Activated CD4-positive, alpha-beta T cell treated with anti-CD3 and anti-CD28 coated beads for 4 hours (primary cell): ENCODE results near the gene HECTD4.
"Not testable (repeated sequence)": the region's sequence is repeated elsewhere in the genome, so short reads cannot be mapped to it uniquely, and the experiment has no call there.

Experiments
- DNase-seq, 2 donors: peaks; one replicate each; pipeline ENCODE4 v3.0.0-alpha.2; 2020

Gene HECTD4

DNA sequence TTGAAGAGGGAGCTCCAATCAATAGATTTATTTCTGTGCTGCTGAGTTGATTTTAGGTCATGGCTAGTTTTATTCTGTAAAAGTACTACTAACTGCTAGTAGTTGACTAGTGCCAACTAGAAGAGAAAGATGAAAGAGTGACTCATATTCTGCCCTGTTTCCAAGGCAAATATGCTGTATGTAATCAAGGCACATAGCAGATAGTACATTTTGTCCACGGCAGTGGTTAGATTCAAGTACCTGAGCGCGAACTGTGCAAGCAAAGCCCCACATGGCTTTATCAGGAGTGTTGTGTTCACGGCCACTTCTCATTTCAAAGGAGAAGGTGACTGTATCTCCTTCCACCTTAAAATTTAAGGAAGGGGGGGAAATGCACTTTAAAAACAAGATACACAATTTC lies 130.0 kb downstream of the HECTD4 start:
- no peak for DNase-seq

DNA sequence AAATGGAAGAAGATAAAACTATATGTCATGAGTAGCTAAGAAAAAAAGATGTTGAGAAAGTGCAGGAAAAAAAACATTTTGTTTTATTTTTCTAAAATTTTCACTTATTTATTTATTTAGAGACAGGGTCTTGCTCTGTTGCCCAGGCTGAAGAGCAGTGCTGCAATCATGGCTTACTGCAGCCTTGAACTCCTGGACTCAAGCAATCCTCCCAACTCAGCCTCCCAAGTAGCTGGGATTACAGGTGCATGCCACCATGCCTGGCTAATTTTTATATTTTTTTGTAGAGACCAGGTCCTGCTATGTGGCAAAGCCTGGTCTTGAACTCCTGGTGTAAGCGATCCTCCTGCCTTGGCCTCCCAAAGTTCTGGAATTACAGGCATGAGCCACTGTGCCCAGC lies 137.3 kb downstream of the HECTD4 start:
- not testable (repeated sequence) for DNase-seq

DNA sequence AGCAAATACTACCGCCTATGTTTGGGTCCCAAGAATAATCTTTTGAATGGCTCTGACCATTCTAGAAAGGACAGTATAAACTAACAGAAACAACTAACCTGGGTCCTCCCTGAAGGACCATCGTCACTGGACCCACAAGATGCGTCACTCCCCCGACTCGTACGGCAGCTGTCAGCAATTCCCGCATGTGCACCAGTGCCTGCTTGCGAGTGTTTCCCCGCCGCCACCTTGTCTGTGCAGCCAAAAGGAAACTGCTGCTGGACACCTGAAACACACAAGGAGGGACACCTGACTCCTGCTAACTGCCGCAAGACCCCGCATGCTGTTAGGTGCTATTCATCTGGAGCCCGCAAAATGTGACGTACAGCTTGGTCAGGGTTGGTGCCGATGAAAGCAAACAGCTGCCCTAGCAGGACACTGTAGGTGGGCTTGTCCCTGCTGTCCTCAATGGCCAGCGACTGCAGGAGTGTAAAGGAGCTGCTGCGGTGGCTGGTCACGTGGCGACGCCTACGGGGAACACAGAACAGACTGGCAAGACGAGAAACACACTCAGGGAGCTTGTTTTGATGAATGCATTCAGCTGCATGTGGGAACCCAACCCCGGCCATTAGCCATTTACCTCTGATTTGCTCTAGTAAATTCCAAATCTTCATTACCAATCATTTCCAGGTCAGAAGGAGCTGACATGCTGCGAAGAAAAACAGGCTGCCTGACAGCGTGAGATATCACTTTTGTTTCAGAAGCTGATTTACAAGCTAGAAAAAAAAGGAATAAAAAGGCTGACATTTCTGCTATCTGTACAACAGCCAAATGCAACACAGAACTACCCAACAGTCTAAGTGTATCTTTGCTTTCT lies 138.7 kb downstream of the HECTD4 start:
- DNase-seq = no peak

DNA sequence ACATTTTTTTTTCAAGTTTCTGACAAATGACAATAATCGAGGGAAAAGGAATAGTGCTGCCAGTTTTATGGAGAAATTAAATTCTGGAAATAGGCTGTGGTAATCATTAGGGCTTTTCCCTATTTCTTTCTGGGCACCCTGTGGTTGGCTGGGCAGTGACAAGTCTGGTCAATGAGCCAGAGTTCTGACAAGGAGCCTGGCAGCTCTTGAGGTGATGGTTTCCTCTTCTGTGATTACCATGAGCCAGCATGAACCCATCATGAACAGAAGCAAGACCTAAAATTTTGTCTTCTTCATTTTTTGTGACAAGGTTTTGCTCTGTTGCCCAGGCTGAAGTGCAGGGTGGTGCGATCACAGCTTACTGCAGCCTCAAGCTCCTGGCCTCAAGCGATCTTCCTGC lies 141.1 kb downstream of the HECTD4 start:
- no peak for DNase-seq

DNA sequence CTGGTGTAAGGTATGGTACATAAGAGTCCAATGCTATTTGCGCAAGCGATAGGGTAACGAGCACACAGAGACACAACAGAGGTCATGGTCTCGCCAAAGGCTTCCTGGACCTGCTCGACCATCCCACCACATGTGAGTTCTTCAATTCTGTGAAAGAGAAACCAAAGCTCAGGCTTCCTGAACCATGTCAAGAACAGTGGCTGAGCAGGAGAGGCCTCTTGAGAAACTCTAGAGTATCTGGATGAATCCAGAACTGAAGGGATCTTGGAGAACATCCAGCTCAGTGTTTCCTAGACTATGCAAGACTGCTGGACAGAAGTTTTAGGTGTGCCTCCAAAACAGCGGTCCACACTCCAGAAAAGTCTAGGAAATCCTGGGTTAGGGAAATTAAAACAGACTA lies 142.3 kb downstream of the HECTD4 start:
- no peak for DNase-seq

DNA sequence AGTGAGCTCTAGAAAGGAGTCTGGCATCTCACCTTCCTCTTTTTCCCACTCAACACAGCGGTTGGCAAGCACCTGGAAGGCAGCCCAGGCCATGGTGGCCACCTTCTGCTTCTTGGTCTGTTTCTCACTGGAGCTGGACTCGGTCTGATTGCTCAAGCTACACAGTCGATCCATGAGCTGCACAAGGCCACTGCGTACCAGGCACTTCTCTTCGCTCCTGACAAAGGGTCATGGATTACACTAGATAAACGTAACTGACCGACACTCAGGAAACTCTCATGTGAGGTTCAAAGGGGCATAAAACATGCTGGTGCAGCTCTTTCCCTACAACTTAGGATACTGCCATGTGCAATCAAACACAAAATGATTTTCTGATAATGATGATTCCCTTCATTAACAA lies 143.2 kb downstream of the HECTD4 start:
- DNase-seq = no peak

DNA sequence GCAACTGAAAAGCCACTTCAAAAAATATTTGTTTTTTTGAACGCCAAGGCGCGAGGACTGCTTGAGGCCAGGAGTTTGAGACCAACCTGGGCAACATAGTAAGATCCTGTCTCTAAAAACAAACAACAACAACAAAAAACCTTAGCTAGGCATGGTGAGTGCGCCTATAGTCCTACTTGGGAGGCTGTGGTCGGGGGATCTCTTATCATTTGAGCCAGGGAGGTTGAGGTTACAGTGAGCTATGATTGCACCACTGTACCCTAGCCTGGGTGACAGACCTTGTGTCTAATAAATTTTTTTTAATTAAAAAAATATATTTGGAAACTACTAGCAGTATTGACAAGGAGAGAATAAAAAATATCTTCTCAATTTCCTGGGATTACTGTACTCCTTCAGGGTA lies 143.8 kb downstream of the HECTD4 start:
- DNase-seq = no peak

DNA sequence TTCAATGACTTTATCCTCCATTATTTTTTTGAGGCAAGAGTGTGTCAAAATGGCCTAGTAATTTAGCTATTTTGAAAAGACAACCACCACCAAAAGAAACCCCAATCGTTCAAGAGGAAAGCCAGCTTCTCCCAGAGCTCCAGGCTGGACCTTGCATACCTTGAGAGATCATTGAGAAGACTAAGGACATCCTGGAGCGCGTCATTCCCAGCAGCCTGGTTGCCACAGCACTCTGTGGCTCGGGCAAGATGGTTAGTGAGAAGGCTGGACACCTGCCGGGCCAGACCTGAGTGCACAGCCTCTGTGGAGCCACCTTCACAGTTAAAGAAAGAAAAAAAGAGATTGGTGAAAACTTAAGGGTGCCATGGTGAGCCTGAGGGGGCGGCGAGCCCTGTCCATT lies 145.4 kb downstream of the HECTD4 start:
- DNase-seq = no peak

DNA sequence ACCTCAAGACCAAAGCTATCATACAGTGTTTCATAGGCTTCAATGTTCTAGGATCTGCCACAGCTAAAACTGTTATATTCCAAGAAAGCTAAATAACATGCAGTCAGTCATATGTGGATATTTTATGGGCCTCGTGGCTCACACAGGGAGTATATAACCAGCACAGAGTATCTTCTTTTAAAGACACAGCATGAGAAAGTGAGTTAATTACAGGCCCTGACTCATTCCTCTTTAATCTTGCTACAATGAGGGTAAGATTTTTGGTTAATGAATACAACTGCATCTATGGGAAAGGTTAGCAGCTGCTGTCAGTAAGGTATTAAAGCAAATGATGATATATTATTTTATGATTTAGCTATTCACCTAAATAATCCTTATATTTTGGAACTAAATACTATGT lies 145.8 kb downstream of the HECTD4 start:
- no peak for DNase-seq

DNA sequence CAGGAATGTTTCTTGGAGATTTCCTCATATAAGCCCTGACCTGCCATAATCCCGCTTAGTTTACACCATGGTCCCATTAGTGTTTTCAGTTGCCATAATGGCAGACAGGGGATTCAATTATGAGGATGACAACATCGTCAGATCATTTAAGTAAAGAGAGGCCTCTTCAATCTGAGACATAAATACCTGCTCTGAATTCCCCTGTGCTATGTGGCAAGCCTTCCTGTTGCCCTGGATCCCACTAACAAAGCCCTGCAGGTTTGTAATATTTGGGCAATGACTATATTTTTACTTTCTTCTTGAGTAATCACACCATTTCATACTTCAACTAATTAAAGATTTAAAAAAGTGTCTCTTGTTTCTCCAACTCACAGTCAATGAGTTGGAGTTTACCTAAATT lies 147.9 kb downstream of the HECTD4 start:
- DNase-seq = no peak

DNA sequence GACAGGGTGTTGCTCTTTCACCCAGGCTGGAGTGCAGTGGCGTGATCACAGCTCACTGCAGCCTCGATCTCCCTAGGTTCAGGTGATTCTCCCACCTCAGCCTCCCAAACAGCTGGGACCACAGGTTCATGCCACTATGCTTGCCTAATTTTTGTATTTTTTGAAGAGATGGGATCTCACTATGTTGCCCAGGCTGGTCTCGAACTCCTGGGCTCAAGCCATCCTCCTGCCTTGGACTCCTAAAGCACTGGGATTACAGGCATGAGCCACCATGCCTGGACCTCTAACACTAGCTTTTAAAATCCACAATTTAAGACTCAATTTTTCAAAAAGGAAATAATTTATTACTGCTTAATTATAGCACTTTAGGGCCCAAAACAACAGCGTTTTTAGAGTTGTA lies 149.0 kb downstream of the HECTD4 start:
- no peak for DNase-seq

DNA sequence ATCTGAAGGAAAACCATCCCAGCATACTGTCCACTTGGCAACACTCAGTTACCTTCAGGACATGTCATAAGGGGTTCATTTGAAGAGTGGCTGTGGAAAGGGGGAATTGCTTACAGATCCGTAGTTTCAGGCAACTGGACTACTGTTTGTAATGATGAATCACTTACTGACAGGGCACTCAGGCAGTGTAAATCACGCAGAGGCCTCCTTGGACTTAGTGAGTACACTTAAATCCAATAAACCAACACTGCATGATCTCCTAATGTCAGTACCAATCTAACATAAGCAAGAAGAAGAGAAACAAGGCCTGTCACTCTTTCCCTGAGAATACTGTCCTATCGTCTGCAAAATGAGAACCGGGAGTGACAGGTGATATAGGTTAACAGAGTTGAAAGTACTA lies 152.1 kb downstream of the HECTD4 start:
- no peak for DNase-seq

DNA sequence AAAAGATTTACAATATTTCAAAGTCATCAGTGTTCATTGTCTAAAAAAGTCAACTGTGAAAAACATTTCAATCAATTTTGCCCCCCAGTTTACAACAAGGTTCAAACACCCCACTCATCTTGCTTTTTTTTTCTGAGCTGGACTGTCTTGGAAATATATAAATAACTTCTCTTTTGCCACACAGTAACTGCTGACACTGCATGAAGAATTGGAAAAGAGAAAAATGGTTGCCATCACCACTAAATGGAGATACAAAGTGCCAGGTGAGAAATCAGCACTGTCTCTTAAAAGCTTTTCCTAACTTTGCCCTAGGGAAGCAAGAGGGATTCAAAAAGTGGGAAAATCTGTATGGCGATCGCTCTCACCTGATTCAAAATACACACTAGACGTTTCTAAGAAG lies 155.5 kb downstream of the HECTD4 start:
- no peak for DNase-seq

DNA sequence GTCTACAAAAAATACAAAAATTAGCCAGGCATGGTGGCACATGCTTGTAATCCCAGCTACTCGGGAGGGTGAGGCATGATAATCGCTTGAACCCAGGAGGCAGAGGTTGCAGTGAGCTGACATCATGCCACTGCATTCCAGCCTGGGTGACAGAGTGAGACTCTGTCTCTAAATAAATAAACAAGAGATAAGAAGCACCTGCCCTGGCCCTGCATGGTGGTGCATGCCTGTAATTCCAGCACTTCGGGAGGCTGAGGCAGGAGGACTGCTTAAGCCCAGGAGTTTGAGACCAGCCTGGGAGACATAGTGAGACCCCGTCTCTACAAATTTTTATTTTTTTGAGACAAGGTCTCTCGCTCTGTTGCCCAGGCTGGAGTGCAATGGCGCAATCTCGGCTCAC lies 161.6 kb downstream of the HECTD4 start:
- DNase-seq = not testable (repeated sequence)

DNA sequence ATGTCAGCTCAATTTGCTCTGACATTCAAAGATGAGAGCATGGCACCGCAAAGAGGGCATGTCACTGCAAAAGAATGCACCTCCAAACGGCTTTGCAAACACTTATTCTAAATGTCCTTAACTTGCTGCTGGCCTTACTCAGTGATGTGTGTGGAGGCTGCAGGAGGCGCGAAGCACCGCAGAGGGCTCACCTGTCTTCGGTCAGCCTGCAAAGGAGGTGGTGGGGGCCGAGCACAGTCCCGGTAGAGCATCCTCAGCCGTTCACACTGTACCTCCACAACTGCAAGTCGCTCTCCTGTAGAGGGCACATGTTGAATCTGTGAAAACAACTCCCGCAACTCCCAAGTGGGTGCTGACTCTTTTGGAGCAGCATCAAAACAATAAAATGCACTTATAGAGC lies 163.0 kb downstream of the HECTD4 start:
- no peak for DNase-seq

DNA sequence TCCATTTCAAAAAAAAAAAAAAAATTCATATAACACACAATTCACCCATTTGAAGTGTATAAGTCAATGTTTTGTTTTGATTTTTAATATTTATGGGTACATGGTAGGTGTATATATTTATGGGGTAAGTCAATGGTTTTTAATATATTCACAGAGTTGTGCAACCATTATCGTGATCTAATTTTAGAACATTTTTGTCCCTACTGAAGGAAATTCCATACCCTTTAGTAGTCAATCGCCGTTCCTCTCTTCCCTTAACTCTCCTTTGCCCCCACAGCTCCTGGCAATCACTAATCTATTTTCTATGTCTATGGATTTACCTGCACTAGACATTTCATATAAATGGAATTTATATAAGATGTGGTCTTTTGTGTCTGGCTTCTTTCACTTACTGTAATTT lies 164.1 kb downstream of the HECTD4 start:
- DNase-seq = no peak

DNA sequence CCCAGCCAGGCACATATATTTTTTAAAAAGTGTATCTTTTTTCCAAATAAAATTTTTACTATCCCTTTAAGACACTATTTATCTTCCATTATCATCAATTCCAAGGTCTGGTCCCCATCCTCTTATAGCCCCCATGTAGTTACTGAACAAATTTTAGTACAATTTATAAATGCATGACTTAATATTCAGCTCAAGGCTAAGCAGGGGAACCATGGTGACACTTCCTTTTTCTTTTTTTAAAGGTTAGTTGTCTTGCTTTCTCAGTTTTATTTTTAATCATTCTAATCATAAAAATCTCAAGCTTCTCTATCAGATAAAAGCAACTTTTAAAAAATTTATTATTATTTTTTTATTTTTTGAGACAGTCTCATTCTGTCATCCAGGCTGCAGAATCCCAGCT lies 164.6 kb downstream of the HECTD4 start:
- DNase-seq = no peak

DNA sequence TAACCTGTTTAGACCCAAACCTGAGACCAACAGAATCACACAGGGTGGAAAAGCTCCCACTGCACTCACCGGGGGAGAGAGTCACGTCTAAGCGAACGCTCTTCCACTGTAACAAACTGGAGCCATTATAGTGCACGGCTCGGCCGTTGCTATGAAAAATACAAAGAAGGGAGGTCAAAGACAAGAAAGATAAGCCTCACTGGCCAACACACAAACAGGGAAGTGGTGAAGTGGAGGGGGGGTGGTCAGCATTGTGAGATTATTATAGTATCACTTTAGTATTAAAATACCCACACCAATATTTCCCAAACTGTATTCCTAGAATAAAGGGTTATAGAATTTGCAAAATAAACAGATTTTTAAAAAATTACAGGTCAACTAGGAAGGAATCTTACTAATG lies 166.0 kb downstream of the HECTD4 start:
- no peak for DNase-seq

DNA sequence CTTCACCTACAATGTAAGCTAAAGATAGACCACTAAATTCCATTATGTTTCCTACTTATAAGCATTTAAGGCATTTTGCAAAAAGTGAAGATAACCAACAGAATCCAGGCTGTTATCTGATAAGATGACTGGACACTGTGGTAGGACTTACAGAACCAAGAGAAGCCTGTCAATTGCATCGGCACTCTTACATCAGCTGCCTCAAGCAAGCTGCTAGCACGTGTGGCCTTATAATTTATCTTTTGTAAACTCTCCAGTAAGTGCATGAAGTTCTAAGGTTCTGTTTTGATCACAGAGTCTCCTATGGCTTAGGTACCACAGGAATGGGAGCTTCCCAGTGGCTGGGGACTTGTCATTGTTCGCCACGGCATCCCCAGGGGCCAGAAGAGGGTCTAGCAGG lies 168.2 kb downstream of the HECTD4 start:
- DNase-seq = no peak

DNA sequence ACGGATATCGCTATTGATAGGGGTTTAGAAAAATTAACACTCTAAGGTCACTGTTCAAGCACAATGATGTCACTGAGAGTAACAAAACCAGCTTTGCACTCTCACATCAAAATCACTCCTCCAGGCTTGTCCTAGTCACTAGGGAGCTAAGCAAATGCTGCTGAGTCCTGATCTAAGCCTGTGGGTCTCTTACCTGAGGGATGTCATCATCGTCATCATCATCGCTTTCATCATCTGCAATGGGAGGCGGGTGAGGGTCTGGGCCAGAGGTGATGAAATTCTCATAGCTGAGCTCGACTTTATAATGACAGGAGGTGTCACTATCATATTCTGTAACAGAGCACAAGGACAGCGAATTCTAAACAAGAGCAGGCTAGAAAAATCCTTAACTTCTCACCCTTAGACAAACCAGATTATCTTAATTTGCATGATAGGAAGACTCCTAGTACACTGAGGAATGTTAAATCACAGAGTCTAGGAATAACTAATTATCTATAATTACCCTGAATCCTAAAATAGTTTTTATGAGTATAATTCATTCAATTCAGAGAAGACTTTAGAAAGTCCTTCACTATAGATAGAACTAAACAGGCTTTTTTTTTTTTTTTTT lies 173.8 kb downstream of the HECTD4 start:
- no peak for DNase-seq

DNA sequence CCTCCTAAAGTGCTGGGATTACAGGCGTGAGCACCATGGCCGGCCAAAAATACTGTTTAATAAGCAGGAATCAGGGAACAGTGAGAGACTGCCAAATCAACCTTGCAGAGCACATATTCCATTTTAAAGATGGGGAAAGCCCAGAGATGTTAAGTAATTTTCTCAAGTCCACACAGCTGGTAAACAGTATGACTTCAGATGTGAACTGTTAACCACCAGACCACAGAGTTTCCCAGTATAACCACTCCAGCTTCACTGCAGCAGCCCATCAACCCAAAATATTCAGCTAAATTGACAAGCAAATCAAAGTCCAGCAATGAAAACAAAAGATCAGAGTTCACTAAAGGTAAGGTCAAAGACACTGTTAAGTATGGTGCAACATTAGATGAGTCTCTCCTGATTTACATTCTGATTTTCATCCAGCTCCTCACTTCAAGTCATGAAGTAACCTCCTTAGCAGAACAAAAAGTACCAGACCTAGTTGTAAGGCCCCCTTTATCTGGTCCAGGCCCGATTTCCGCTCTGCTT lies 174.8 kb downstream of the HECTD4 start:
- DNase-seq = no peak

DNA sequence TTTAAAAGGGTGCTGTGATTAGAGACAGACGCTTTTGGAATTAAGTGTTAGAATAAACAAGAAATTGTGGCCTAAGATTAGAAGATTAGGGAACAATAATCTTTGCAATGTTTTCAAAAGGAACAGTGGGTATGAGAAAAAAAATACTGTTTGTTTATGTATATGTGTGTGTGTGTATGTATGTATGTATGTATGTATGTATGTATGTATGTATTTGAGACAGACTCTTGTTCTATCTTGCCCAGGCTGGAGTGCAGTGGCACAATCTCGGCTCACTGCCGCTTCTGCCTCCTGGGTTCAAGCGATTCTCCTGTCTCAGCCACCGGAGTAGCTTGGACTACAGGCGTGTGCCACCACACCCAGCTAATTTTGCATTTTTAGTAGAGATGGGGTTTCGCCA lies 175.3 kb downstream of the HECTD4 start:
- no peak for DNase-seq

DNA sequence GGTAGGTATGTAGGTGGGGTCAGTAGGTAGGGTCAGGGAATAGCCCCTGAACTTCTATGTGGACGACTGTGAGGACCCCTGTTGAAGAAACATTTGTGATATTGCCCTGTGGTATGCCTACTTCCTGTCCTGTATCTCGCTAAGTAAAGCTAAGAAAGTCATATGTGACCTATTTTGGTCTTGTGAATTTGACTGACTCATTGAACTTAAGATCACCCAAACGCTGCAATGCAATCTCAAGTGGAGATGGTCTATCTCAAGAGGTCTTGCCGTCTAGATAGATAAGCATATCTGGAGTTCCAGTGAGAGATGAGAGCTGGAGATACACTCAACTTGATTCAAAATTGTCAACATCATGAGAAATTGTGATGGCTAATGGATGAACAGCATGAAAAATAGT lies 183.1 kb downstream of the HECTD4 start:
- DNase-seq = no peak

DNA sequence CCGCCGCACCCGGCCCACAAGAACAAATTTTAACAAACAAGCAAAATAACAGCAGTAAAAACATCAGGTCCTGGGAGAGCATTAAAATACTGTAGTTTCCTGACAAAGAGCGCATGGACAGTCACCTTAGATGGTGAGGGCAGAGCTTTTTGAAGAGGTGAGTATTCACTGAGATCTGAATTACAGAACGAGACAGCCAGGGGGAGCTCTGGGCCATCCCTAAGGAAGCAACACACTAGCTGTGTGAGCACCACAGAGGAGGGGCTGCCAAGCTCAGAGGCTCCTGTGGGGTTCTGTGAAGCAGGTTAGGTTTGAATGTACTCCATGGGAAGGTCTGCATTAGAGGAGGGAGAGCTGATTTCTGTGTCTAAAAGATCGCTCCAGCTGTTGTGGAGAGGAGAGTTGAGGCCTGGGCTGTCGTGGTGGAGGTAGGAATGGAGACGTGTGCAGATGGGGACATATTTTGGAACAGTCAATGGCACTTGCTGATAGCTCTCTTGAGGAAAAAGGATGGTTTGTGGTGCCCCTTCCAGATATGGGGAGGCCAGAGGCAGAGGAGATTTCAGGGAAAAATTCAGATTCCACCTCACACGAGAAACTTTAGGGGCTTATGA lies 184.0 kb downstream of the HECTD4 start:
- DNase-seq = peak; percentile 33 to 37
